ENCODE measurements around the gene ERBB2.

ERBB2 gene

GRCh38 chr17:39716073-39716818, 16.4 kb downstream of the ERBB2 start:
- Mint-ChIP-seq H3K9me3 (no peaks in the 10 kb centered on the region), H3K4me3 (no peak overlapping the region), H3K27ac (no peak overlapping the region), H3K27me3 (ENCODE audit: low read depth) (no peaks in the 10 kb centered on the region), H3K4me1 (no peaks in the 10 kb centered on the region), H3K36me3 (ENCODE audit: low read depth) (peaks cover 47% of the 10 kb centered on the region)
- TF ChIP-seq CTCF (IDR thresholded peaks at IDR 0.05; ENCODE audit: unreplicated experiment in 3 of 3) = no peak

- no peak overlapping the region for H3K4me3 Mint-ChIP-seq
- no peaks in the 10 kb centered on the region for H3K9me3 Mint-ChIP-seq
- H3K36me3 Mint-ChIP-seq (ENCODE audit: low read depth) = peaks cover 45% of the 10 kb centered on the region
- H3K27me3 Mint-ChIP-seq (ENCODE audit: low read depth) = no peaks in the 10 kb centered on the region
- H3K4me1 Mint-ChIP-seq = no peaks in the 10 kb centered on the region
- no peak overlapping the region for H3K27ac Mint-ChIP-seq
- TF ChIP-seq CTCF (IDR thresholded peaks at IDR 0.05; ENCODE audit: unreplicated experiment in 3 of 3) = no peak
Measured at GRCh38 chr17:39716879-39717536, 17.1 kb downstream of the ERBB2 start.

GRCh38 chr17:39717660-39718059, 17.8 kb downstream of the ERBB2 start:
- no peaks in the 10 kb centered on the region for H3K9me3 Mint-ChIP-seq
- no peak for TF ChIP-seq CTCF (IDR thresholded peaks at IDR 0.05; ENCODE audit: unreplicated experiment in 3 of 3)
- no peaks in the 10 kb centered on the region for H3K4me1 Mint-ChIP-seq
- no peak overlapping the region for H3K4me3 Mint-ChIP-seq
- H3K27ac Mint-ChIP-seq = no peak overlapping the region
- H3K27me3 Mint-ChIP-seq (ENCODE audit: low read depth) = no peaks in the 10 kb centered on the region
- H3K36me3 Mint-ChIP-seq (ENCODE audit: low read depth) = peaks cover 39% of the 10 kb centered on the region

GRCh38 chr17:39719563-39720355, 19.9 kb downstream of the ERBB2 start:
- H3K9me3 Mint-ChIP-seq = no peaks in the 10 kb centered on the region
- no peak for TF ChIP-seq CTCF (IDR thresholded peaks at IDR 0.05; ENCODE audit: unreplicated experiment in 3 of 3)
- H3K27me3 Mint-ChIP-seq (ENCODE audit: low read depth) = no peaks in the 10 kb centered on the region
- no peaks in the 10 kb centered on the region for H3K4me1 Mint-ChIP-seq
- H3K27ac Mint-ChIP-seq = no peak overlapping the region
- H3K36me3 Mint-ChIP-seq (ENCODE audit: low read depth) = peaks cover 50% of the 10 kb centered on the region
- no peak overlapping the region for H3K4me3 Mint-ChIP-seq

- Mint-ChIP-seq H3K9me3 (no peaks in the 10 kb centered on the region), H3K27ac (no peak overlapping the region), H3K4me3 (no peak overlapping the region), H3K36me3 (ENCODE audit: low read depth) (peaks cover 57% of the 10 kb centered on the region), H3K27me3 (ENCODE audit: low read depth) (no peaks in the 10 kb centered on the region), H3K4me1 (no peaks in the 10 kb centered on the region)
- TF ChIP-seq CTCF (IDR thresholded peaks at IDR 0.05; ENCODE audit: unreplicated experiment in 3 of 3) = no peak
Measured at GRCh38 chr17:39722104-39722503, 22.2 kb downstream of the ERBB2 start.
